Hepatocyte (in vitro differentiated cells): ENCODE measurements around the gene ADAMTS7. TPM values are rescaled to one million over a fixed set of nuclear protein-coding genes. Genes with fewer than 3 reads are reported as not detected.
"Not testable (repeated sequence)": the region's sequence is repeated elsewhere in the genome, so short reads cannot be mapped to it uniquely, and the experiment has no call there.

Source experiments
- DNase-seq: peaks from one replicate; pipeline ENCODE4 v3.0.0-alpha.2; 2016; ENCODE audit warnings: low spot score
- H2AFZ ChIP-seq: fragments of 200-600 bp; sonication (generic); 2 replicates; pipeline ENCODE4 v1.6.0; 2016; ENCODE audit warnings: antibody characterized with exemption, mild to moderate bottlenecking
- H3K27ac ChIP-seq: fragments of 200-600 bp; sonication (generic); 2 replicates; pipeline ENCODE4 v1.5.1; 2016; ENCODE audit warnings: mild to moderate bottlenecking
- H3K27me3 ChIP-seq: fragments of 200-600 bp; sonication (generic); 2 replicates; pipeline ENCODE4 v1.6.1; 2016
- H3K36me3 ChIP-seq: fragments of 200-600 bp; sonication (generic); replicated peaks from 2 replicates; pipeline ENCODE4 v1.5.1; 2016; ENCODE audit warnings: low read depth; ENCODE audit not compliant: insufficient read depth
- H3K4me1 ChIP-seq: fragments of 200-600 bp; sonication (generic); 2 replicates; pipeline ENCODE4 v1.5.1; 2016; ENCODE audit warnings: mild to moderate bottlenecking, moderate library complexity; ENCODE audit not compliant: insufficient read depth
- H3K4me2 ChIP-seq: fragments of 200-600 bp; sonication (generic); 2 replicates; pipeline ENCODE4 v1.6.0; 2016
- H3K4me3 ChIP-seq: fragments of 200-600 bp; sonication (generic); 2 replicates; pipeline ENCODE4 v1.5.1; 2016; ENCODE audit warnings: mild to moderate bottlenecking
- H3K79me2 ChIP-seq: fragments of 200-600 bp; sonication (generic); 2 replicates; pipeline ENCODE4 v1.6.0; 2017; ENCODE audit warnings: mild to moderate bottlenecking
- H3K9me2 ChIP-seq: fragments of 200-600 bp; sonication (generic); replicated peaks from 2 replicates; pipeline ENCODE4 v1.6.0; 2017; ENCODE audit warnings: mild to moderate bottlenecking; ENCODE audit not compliant: insufficient read depth
- H3K9me3 ChIP-seq: fragments of 200-600 bp; sonication (generic); 2 replicates; pipeline ENCODE4 v1.5.1; 2016; ENCODE audit warnings: low read depth, mild to moderate bottlenecking
- H4K20me1 ChIP-seq: fragments of 200-600 bp; sonication (generic); 2 replicates; pipeline ENCODE4 v1.6.0; 2016; ENCODE audit warnings: mild to moderate bottlenecking; ENCODE audit not compliant: insufficient read depth, poor library complexity, severe bottlenecking
- EZH2 ChIP-seq: fragments of 200-600 bp; sonication (generic); IDR thresholded peaks from 2 replicates; pipeline ENCODE4 v1.6.1; 2016; ENCODE audit warnings: antibody characterized with exemption, mild to moderate bottlenecking, borderline replicate concordance
- EZH2phosphoT487 ChIP-seq: fragments of 200-600 bp; sonication (generic); IDR thresholded peaks from one replicate; pipeline ENCODE4 v1.6.1; 2018; ENCODE audit warnings: antibody characterized with exemption, mild to moderate bottlenecking, low read depth, moderate library complexity; ENCODE audit not compliant: unreplicated experiment, severe bottlenecking
- WGBS: methylation state at CpG from one replicate; pipeline ENCODE4 v1.1.6; 2016; ENCODE audit warnings: low lambda C conversion rate; ENCODE audit errors: missing lambda C conversion rate; 5-methylcytosine and 5-hydroxymethylcytosine counted together
- polyA plus RNA-seq: library from polyadenylated mRNA; unstranded; fragments of >200 nt; fragmentation: Nextera tagmentation; extraction: Ambion mirVana; gene quantifications from 2 replicates; pipeline ENCODE4 v1.2.1, GENCODE V29; 2016
- total RNA-seq: library from RNA; depleted of rRNA; stranded (reverse); fragments of >200 nt; gene quantifications from 2 replicates; pipeline ENCODE4 v1.2.3, GENCODE V29; 2014
- TF ChIP-seq, protein P1 (sequence below): fragments of 200-600 bp; sonication (generic); IDR thresholded peaks from 2 replicates; pipeline ENCODE4 v1.5.1; 2016; ENCODE audit warnings: antibody characterized with exemption, mild to moderate bottlenecking; ENCODE audit not compliant: poor library complexity

Gene ADAMTS7
- total and polyA plus RNA-seq, 2 experiments from 2014 or later = 12.1 to 14.7 TPM

DNA sequence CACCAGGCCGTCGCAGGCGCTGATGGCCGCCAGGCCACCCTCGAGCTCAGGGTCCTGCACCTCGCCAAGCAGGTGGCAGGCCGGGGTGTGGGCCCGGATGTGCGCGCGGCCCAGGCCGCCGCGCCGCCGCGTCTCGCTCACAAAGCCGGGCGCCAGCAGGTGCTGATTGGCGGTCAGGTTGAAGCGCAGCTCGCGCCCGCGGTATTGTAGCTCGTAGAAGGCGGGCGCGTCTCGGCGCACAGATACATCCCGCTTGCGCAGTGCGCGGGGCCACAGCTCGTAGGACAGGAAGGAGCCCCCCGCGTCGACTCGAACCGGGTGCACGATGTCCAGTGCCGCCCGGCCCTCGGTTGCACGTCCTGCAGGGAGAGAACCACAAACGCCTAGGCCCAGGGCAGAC lies 11.1 kb downstream of the ADAMTS7 start:
- Histone ChIP-seq H3K27ac (no peak overlapping the region), H4K20me1 (no peaks in the 10 kb centered on the region), H3K9me2 (no peaks in the 10 kb centered on the region), H3K4me2 (no peak overlapping the region), H3K27me3 (no peaks in the 10 kb centered on the region), H3K4me1 (no peaks in the 10 kb centered on the region), H3K4me3 (no peak overlapping the region), H3K9me3 (no peaks in the 10 kb centered on the region), H2AFZ (no peak overlapping the region), H3K36me3 (no peaks in the 10 kb centered on the region), H3K79me2 (no peaks in the 10 kb centered on the region)
- WGBS = 97% methylated on average over 31 of the region's 48 CpGs
- no peak for DNase-seq
- no peak for TF ChIP-seq EZH2phosphoT487
- TF ChIP-seq, protein P1, sequence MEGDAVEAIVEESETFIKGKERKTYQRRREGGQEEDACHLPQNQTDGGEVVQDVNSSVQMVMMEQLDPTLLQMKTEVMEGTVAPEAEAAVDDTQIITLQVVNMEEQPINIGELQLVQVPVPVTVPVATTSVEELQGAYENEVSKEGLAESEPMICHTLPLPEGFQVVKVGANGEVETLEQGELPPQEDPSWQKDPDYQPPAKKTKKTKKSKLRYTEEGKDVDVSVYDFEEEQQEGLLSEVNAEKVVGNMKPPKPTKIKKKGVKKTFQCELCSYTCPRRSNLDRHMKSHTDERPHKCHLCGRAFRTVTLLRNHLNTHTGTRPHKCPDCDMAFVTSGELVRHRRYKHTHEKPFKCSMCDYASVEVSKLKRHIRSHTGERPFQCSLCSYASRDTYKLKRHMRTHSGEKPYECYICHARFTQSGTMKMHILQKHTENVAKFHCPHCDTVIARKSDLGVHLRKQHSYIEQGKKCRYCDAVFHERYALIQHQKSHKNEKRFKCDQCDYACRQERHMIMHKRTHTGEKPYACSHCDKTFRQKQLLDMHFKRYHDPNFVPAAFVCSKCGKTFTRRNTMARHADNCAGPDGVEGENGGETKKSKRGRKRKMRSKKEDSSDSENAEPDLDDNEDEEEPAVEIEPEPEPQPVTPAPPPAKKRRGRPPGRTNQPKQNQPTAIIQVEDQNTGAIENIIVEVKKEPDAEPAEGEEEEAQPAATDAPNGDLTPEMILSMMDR = no peak
- TF ChIP-seq EZH2 = no peak

DNA sequence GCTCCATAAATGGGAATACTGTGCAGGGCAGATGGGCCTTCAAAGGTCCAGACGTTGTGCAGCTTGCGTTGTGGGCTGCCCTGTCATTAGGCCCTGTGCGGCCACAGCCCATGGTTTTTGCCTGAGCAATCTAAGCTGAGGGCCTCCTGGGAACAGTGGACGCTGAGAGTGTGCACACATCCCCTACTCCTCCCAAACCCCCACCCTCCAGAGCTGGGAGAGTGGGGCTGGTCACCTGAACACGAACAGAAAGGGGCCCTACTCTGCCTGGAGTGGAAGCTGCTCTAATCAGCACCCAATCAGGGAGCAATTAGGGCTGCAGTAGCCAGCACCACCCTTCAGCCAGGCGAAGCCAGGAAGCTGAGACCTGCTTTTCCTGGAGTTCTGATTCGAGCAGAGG lies 12.2 kb downstream of the ADAMTS7 start:
- not testable (repeated sequence) for H4K20me1 ChIP-seq, H2AFZ ChIP-seq, DNase-seq, H3K27ac ChIP-seq, H3K9me2 ChIP-seq, H3K4me2 ChIP-seq, H3K27me3 ChIP-seq, H3K79me2 ChIP-seq, H3K4me3 ChIP-seq, H3K36me3 ChIP-seq, H3K9me3 ChIP-seq, H3K4me1 ChIP-seq
- 87% methylated on average over 2 of the region's 7 CpGs for WGBS

DNA sequence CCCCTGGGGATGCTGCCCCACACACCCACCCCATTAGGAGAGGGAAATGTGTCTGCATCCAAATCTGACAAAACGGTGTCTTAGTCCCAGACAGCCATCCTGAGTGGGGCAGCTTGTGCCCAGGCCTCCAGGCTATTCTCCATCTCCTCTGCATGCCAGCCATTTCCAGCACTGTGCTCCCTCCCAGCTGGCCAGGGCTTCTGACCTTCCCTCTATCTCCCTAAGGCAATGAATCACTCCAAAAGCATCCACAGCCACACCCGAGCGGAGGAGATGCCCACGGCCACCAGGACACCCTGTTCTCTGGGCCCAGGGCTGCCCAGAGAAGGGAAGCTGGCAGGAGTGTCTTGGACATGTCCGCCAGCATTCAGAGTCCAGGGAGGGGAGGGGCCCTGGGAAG lies 12.9 kb downstream of the ADAMTS7 start:
- not testable (repeated sequence) for H3K4me1 ChIP-seq, H2AFZ ChIP-seq

DNA sequence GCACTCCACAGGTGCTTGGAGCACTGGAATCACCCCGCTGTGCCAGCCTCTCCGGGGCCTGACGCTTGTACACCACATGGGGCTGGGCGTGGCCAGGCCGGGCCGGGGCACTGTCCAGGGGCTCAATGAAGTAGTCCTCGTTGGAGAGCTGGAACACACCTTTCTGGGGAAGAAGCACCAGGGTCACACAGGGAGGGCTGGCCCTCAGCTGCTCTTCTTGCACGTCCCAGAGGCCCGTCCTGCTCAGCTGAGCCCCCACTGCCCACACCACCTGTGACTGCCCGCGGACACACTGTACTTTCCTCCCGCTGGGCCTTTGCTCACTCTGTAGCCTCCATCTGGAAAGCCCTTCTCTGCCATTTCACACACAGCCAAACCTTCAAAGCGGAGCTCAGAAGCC lies 13.3 kb downstream of the ADAMTS7 start:
- Histone ChIP-seq H2AFZ (no peak overlapping the region), H3K4me1 (no peaks in the 10 kb centered on the region), H3K4me3 (no peak overlapping the region), H3K9me2 (no peaks in the 10 kb centered on the region), H3K79me2 (no peaks in the 10 kb centered on the region), H3K36me3 (no peaks in the 10 kb centered on the region), H3K27ac (no peak overlapping the region), H3K4me2 (no peak overlapping the region), H3K9me3 (no peaks in the 10 kb centered on the region), H3K27me3 (no peaks in the 10 kb centered on the region), H4K20me1 (no peaks in the 10 kb centered on the region)
- TF ChIP-seq EZH2 (no peak), EZH2phosphoT487 (no peak)
- TF ChIP-seq, protein P1 = no peak
- DNase-seq = no peak
- 93% methylated on average over 13 of the region's 13 CpGs for WGBS

More for the DNA sequence above, 12.9 kb downstream of the ADAMTS7 start:
- not testable (repeated sequence) for H3K27me3 ChIP-seq, H3K9me2 ChIP-seq, H3K4me3 ChIP-seq, H3K36me3 ChIP-seq, H3K9me3 ChIP-seq, H4K20me1 ChIP-seq, DNase-seq, H3K4me2 ChIP-seq, H3K27ac ChIP-seq, H3K79me2 ChIP-seq
- WGBS = 68% methylated on average over 5 of the region's 5 CpGs

DNA sequence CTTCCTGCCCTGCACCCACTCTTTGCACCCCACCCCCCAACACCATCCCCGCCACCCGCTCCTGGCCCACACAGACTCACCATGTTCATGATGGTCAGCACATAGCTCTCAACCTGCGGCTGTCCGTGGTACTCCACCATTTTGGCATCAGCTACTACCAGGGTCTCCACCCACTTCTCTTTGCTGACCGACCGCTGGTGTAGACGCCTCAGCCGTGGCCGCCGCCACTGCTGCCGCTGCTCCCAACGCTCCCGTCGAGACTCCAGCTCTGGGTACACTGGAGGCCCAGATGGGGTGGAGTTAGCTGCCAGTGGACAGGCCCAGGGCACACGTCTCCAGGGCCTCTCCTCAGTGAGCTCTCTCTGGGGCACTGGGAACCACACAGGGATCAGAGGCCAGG lies 14.8 kb downstream of the ADAMTS7 start:
- H3K9me3 ChIP-seq = no peaks in the 10 kb centered on the region
- no peaks in the 10 kb centered on the region for H4K20me1 ChIP-seq
- no peaks in the 10 kb centered on the region for H3K9me2 ChIP-seq
- TF ChIP-seq EZH2phosphoT487 (no peak), EZH2 (no peak)
- TF ChIP-seq, protein P1 = no peak
- no peaks in the 10 kb centered on the region for H3K36me3 ChIP-seq
- DNase-seq = no peak
- no peak overlapping the region for H3K4me2 ChIP-seq
- H3K4me3 ChIP-seq = no peak overlapping the region
- no peaks in the 10 kb centered on the region for H3K4me1 ChIP-seq
- no peaks in the 10 kb centered on the region for H3K79me2 ChIP-seq
- no peak overlapping the region for H2AFZ ChIP-seq
- H3K27ac ChIP-seq = no peak overlapping the region
- WGBS = 96% methylated on average over 15 of the region's 15 CpGs
- no peaks in the 10 kb centered on the region for H3K27me3 ChIP-seq
